ENCODE results near the gene HIRIP3. TPM values are rescaled to one million over a fixed set of nuclear protein-coding genes. Genes with fewer than 3 reads are reported as not detected.

Gene HIRIP3
- total and polyA plus RNA-seq, 2 of the 4 experiments (the other 2 are of a cell fraction) = 5.0 to 10.5 TPM

DNA sequence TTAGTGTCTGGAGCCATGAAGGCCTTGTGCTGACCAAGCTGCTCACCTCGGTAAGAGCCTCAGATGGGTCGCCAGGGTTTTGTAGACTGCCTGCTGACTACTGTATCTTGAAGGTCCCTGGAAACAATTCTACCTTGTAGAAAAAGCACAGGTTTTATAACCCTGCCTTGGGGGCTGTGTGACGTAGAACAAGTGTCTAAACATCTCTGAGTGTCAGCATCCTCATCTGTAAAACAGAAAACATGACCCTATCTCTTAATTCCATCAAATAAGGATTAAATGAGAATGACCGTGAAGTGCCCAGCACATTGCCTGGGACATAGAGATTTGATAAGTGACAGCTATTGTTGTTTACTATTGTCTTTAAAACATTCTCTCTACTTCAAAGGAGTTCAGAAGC lies 27.2 kb downstream of the HIRIP3 start:
- no peak overlapping the region for H2BK5ac ChIP-seq (ENCODE audit: low read depth, low read length, poor library complexity, severe bottlenecking)
- in situ Hi-C loops (cut with MboI; ENCODE audit: low sequenced_read_pairs) (no loop called here), dilution Hi-C loops (cut with HindIII; ENCODE audit: low sequenced_read_pairs, unreplicated experiment) (no loop called here), intact Hi-C loops (cut with micrococcal nuclease) (no loop called here)
- H2AK5ac ChIP-seq (ENCODE audit: low read depth, low read length) = no peak overlapping the region
- no peak overlapping the region for H4K8ac ChIP-seq (ENCODE audit: low read depth in 2 of 2, low read length in 2 of 2)
- WGBS, 2 experiments (ENCODE audit: extremely low coverage in 2 of 2, insufficient read length in 1 of 2) = 76% methylated on average over 2 of the region's 4 CpGs; no CpG with 5 or more reads in 1 of the 2 experiments
- H4K5ac ChIP-seq (ENCODE audit: low read depth, low read length) = no peak overlapping the region
- DNase-seq (no peak), ATAC-seq (ENCODE audit: low read depth) (no peak)
- H2BK120ac ChIP-seq (ENCODE audit: low read depth, low read length) = no peak overlapping the region
- ChIA-PET POLR2A (ENCODE audit: unreplicated experiment) (no interaction called here), CTCF (no interaction called here)
- H2BK15ac ChIP-seq (ENCODE audit: low read depth, low read length) = no peak overlapping the region
- H3K4ac ChIP-seq (ENCODE audit: low read depth, low read length) = no peak overlapping the region
- no peak overlapping the region for H3K9ac ChIP-seq (ENCODE audit: low read depth, low read length)
- H4K91ac ChIP-seq (ENCODE audit: insufficient read depth, low read depth, low read length) = no peak overlapping the region
- H3K27ac ChIP-seq (ENCODE audit: insufficient read depth, low read length) = no peak overlapping the region
- no peaks in the 10 kb centered on the region for H4K20me1 ChIP-seq (ENCODE audit: insufficient read depth, low read length)
- no peak overlapping the region for H2AFZ ChIP-seq (replicated peaks; ENCODE audit: low read length, poor library complexity)
- H3K14ac ChIP-seq (replicated peaks; ENCODE audit: low read depth, low read length) = no peak overlapping the region
- H3K27me3 ChIP-seq (ENCODE audit: control insufficient read depth, insufficient read depth, low read length) = no peaks in the 10 kb centered on the region
- H2AK9ac ChIP-seq (replicated peaks; ENCODE audit: low read depth, low read length, poor library complexity) = no peak overlapping the region
- H3K9me3 ChIP-seq (ENCODE audit: control insufficient read depth, insufficient read depth, low read length) = no peaks in the 10 kb centered on the region
- peaks cover 0 to 7% of the 10 kb centered on the region in 2 experiments for H3K79me1 ChIP-seq (ENCODE audit: low read depth in 1 of 2, low read length in 2 of 2)
- no peak overlapping the region for H3K18ac ChIP-seq (ENCODE audit: low read depth, low read length)
- TF ChIP-seq, protein P1, sequence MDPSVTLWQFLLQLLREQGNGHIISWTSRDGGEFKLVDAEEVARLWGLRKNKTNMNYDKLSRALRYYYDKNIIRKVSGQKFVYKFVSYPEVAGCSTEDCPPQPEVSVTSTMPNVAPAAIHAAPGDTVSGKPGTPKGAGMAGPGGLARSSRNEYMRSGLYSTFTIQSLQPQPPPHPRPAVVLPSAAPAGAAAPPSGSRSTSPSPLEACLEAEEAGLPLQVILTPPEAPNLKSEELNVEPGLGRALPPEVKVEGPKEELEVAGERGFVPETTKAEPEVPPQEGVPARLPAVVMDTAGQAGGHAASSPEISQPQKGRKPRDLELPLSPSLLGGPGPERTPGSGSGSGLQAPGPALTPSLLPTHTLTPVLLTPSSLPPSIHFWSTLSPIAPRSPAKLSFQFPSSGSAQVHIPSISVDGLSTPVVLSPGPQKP (IDR thresholded peaks at IDR 0.05; ENCODE audit: borderline replicate concordance, low read depth, low read length) = no peak
- TF ChIP-seq RCOR1 (IDR thresholded peaks at IDR 0.05; ENCODE audit: insufficient replicate concordance, low read length) (no peak), CEBPB (IDR thresholded peaks at IDR 0.05; ENCODE audit: low read depth, low read length) (no peak)
- BruUV-seq (replicated peaks) = no TSS peak
- H3K36me3 ChIP-seq (ENCODE audit: control insufficient read depth, insufficient read depth, low read length) = peaks cover 22% of the 10 kb centered on the region
- no peaks in the 10 kb centered on the region for H3K9me1 ChIP-seq (ENCODE audit: insufficient read depth, low read length)
- no peak overlapping the region for H3K4me3 ChIP-seq (ENCODE audit: insufficient read depth, low read depth, low read length)
- H3K4me1 ChIP-seq (ENCODE audit: control insufficient read depth, insufficient read depth, low read length) = no peaks in the 10 kb centered on the region; the same call in 1 of the 2 replicates
- H3K4me2 ChIP-seq (ENCODE audit: low read depth, low read length) = no peak overlapping the region
- no peak overlapping the region for H3K23ac ChIP-seq (ENCODE audit: low read depth, low read length)
- H2BK20ac ChIP-seq (ENCODE audit: low read depth, low read length) = no peak overlapping the region
- H3K56ac ChIP-seq (ENCODE audit: extremely low read depth, insufficient read depth, low read length) = no peak overlapping the region
